Measurements from ENCODE around the gene LRRC27.

- TF ChIP-seq CTCF (IDR thresholded peaks at IDR 0.05), result no peak
- TF ChIP-seq POLR2A (IDR thresholded peaks at IDR 0.05), result no peak
- no peak for TF ChIP-seq EP300 (IDR thresholded peaks at IDR 0.05)
These were observed 80.6 kb downstream of the LRRC27 start for GRCh38 chr10:132412316-132413192.
